Astrocyte of the spinal cord (primary cell): ENCODE results near the gene DENND6B.

Experiments used
- DNase-seq: peaks from one replicate; pipeline ENCODE4 v3.0.0; 2011; ENCODE audit warnings: low read depth, low spot score
- H3K4me3 ChIP-seq: 2 replicates; pipeline ENCODE4 v1.5.1; 2011; ENCODE audit warnings: low read depth, mild to moderate bottlenecking, low read length, moderate library complexity
- CTCF ChIP-seq: IDR thresholded peaks from 2 replicates; pipeline ENCODE4 v1.5.1; 2012; ENCODE audit warnings: low read depth, mild to moderate bottlenecking, low read length, inconsistent platforms
- in situ Hi-C: cut with HindIII; loops from 2 replicates; pipeline ENCODE4 v1.10.0; 2017; ENCODE audit warnings: low sequenced_read_pairs

Gene DENND6B

DNA sequence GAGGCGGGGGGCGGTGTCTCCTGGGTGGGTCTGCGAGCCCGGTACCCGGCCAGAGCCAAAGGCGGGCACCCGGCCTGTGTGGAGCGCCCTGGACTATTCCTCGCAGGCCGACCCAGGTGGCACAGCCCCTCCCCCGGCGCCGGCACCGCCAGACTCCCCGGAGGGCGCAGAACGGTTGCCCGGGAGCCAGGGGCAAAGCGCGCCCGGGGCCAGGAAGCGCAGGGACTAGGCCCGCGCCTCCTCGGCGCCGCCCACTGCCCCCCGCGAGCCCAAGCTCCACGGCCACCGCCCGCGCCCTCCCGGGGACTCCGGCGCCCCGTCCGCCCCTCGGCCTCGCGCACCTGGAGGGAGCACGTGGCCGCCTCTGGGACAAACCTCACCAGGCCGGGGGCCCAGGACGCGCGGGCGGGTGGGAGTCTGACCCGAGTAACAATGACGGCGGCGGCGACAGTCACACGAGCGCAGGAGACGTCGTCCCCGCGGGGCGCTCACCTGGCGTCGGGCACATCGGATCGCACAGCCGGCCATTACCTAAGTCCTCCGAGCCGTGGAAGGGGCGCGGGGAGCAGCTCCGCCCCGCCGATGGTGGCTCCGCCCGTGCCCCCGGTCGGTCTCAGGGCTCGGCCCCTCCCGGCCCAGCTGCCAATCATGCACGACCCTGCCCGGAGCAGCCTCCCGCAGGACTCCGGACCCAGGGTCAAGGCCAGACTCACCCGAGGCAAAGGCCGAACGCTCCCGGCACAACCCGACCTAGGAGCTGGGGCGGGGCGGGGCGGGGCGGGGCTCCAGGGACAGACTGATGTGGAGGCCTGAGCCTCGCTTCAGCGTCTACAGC is 26.8 kb downstream of the DENND6B start:
- TF ChIP-seq CTCF, result no peak
- in situ Hi-C loops, result no loop called here
- no peak for DNase-seq
- H3K4me3 ChIP-seq, result no peak overlapping the region

GRCh38 chr22:50298937-50299784 is 27.7 kb downstream of the DENND6B start:
- in situ Hi-C loops, result no loop called here
- H3K4me3 ChIP-seq, result no peak overlapping the region
- DNase-seq, result no peak
- TF ChIP-seq CTCF, result no peak

DNA sequence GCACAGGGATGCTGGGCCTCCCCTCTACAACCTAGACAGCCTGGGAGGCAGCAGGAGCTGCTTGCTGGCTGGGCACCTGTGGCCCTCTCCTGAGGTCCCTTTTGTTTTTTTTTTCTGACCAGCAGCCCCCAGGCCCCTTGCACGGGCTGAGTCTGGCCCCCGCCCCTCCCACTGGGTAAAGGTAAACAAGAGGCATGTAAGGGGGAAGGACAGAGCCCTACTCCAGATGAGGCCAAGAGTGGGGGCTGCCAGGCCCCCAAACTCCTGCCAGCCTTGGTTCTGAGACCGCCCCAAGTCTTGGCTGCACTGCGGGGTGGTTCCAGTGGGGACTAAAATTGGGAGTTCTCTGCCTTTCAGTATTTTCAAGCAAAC is 28.6 kb downstream of the DENND6B start:
- in situ Hi-C loops, result no loop called here
- TF ChIP-seq CTCF, result no peak
- no peak for DNase-seq
- H3K4me3 ChIP-seq, result no peak overlapping the region

GRCh38 chr22:50297510-50298265 is 29.1 kb downstream of the DENND6B start:
- no peak for DNase-seq
- in situ Hi-C loops, result no loop called here
- no peak for TF ChIP-seq CTCF
- H3K4me3 ChIP-seq, result no peak overlapping the region

- no peak for DNase-seq
- H3K4me3 ChIP-seq, result no peak overlapping the region
- no peak for TF ChIP-seq CTCF
- in situ Hi-C loops, result no loop called here
Observed at GRCh38 chr22:50296658-50297490, 29.9 kb downstream of the DENND6B start.

DNA sequence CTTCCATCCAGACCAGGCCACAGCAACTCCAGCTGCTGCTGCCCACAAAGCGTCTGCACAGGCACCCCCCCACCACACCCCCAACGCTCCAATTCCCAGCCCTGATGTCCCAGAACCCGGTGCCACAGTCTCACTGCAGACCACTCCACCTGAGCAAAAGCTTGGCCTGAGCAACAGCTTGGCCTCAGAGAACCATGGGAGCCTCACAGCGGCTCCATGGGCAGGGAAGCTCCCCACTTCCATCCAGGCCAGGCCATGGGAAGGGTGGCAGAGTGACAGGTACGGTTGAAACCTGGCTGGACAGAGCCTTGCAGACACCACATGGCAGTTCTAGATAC is 32.5 kb downstream of the DENND6B start:
- TF ChIP-seq CTCF, result no peak
- no peak overlapping the region for H3K4me3 ChIP-seq
- in situ Hi-C loops, result no loop called here
- DNase-seq, result no peak
